ENCODE data around the gene ETV5. TPM values are rescaled to one million over a fixed set of nuclear protein-coding genes. Genes with fewer than 3 reads are reported as not detected.

ETV5 gene
- total RNA-seq, 4 donors from 2014 or later, result 19.0 to 31.6 (median 21.3) TPM

DNA sequence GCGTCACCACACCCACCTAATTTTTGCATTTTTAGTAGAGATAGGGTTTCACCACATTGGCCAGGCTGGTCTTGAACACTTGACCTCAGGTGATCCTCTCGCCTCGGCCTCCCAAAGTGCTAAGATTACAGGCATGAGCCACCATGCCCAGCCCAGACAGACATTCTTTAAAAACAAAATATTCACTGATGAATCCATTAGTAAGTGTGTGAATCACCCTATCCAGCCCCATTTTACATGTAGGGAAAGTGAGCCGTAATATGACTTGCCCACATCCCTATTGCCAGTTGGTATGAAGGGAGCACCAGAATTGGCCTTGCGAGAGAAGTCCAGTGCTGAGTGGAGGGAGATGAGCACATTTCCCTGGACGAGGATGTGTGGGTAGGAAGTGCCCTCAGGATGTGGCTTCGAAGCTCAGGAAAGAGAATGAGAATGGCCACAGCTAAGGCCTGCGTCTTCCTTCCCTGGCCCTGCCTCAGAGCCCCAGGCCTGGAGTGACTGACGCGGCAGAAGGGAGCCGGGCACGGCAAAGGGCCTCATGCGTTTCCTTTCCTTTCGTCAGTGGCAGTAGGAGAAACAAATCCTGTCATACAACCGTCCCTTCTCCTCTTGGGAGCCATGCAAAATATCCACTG is 28.3 kb upstream of the ETV5 start:
- Histone ChIP-seq H3K36me3 (no peaks in the 10 kb centered on the region), H3K9me3 (no peaks in the 10 kb centered on the region), H3K27ac (no peak overlapping the region), H3K4me1 (no peaks in the 10 kb centered on the region), H3K27me3 (no peaks in the 10 kb centered on the region), H3K4me3 (no peak overlapping the region)
- no peak for DNase-seq
- intact Hi-C loops (cut with DNase I; ENCODE audit: low total_unique reads), result no loop called here
- in situ Hi-C loops (cut with MboI; ENCODE audit: low sequenced_read_pairs in 4 of 4), result no loop called here
- TF ChIP-seq, protein P1, sequence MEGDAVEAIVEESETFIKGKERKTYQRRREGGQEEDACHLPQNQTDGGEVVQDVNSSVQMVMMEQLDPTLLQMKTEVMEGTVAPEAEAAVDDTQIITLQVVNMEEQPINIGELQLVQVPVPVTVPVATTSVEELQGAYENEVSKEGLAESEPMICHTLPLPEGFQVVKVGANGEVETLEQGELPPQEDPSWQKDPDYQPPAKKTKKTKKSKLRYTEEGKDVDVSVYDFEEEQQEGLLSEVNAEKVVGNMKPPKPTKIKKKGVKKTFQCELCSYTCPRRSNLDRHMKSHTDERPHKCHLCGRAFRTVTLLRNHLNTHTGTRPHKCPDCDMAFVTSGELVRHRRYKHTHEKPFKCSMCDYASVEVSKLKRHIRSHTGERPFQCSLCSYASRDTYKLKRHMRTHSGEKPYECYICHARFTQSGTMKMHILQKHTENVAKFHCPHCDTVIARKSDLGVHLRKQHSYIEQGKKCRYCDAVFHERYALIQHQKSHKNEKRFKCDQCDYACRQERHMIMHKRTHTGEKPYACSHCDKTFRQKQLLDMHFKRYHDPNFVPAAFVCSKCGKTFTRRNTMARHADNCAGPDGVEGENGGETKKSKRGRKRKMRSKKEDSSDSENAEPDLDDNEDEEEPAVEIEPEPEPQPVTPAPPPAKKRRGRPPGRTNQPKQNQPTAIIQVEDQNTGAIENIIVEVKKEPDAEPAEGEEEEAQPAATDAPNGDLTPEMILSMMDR (IDR thresholded peaks at IDR 0.05 in 4 of 5, conservative IDR thresholded peaks at IDR 0.05 in 1 of 5), result no peak
- TF ChIP-seq POLR2A (IDR thresholded peaks at IDR 0.05), result no peak
- ATAC-seq, result no peak

DNA sequence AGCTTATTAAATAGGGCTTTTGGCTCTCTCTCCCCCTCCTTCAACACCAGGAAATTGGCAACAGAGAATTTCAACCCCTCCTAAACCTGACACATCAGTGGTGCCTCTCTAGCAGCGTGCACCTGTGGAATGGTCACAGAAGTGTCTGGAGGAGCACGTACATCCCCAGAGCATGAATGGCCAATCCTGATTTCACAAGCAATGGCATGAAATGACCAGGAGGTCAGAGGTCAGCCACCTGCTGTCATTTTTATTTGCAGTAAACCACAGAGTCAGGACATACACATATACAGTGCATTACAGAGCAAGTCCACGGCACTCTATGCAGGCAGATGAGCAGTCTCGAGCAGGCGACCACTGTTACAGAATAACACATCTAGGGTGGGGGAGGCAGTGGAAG is 25.1 kb upstream of the ETV5 start:
- ATAC-seq, result no peak
- Histone ChIP-seq H3K4me1 (no peaks in the 10 kb centered on the region), H3K36me3 (no peaks in the 10 kb centered on the region), H3K27me3 (no peaks in the 10 kb centered on the region), H3K27ac (no peak overlapping the region), H3K9me3 (no peaks in the 10 kb centered on the region), H3K4me3 (no peak overlapping the region)
- DNase-seq, result no peak
- TF ChIP-seq, protein P1 (IDR thresholded peaks at IDR 0.05 in 4 of 5, conservative IDR thresholded peaks at IDR 0.05 in 1 of 5), result no peak
- TF ChIP-seq POLR2A (IDR thresholded peaks at IDR 0.05), result no peak
- in situ Hi-C loops (cut with MboI; ENCODE audit: low sequenced_read_pairs in 4 of 4) (no loop called here), intact Hi-C loops (cut with DNase I; ENCODE audit: low total_unique reads) (no loop called here)

DNA sequence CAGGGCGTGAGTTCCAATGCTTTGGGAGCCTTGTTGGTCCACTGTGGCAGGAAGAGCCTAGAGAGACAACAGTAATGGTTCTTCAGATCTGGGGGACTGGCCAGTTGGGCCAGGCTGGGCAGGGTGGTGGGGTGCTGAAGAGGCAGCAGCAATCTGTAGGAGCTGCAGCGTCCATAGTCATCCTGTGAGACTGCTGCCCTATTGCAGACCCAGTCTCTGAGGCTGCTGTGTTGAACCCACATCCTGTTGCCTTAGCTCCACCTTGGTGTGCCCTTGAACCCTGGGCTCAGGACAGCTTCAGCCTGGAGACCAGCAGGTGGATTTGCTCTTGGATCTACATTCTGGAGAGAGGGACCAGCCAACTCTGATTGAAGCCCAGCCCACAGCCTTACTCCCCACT is 23.6 kb upstream of the ETV5 start:
- Histone ChIP-seq H3K9me3 (no peaks in the 10 kb centered on the region), H3K4me1 (no peaks in the 10 kb centered on the region), H3K36me3 (no peaks in the 10 kb centered on the region), H3K27me3 (no peaks in the 10 kb centered on the region), H3K4me3 (no peak overlapping the region), H3K27ac (no peak overlapping the region)
- ATAC-seq, result no peak
- DNase-seq, result no peak
- TF ChIP-seq, protein P1 (IDR thresholded peaks at IDR 0.05 in 4 of 5, conservative IDR thresholded peaks at IDR 0.05 in 1 of 5), result no peak
- no peak for TF ChIP-seq POLR2A (IDR thresholded peaks at IDR 0.05)
- in situ Hi-C loops (cut with MboI; ENCODE audit: low sequenced_read_pairs in 4 of 4), result no loop called here
- intact Hi-C loops (cut with DNase I; ENCODE audit: low total_unique reads), result no loop called here

DNA sequence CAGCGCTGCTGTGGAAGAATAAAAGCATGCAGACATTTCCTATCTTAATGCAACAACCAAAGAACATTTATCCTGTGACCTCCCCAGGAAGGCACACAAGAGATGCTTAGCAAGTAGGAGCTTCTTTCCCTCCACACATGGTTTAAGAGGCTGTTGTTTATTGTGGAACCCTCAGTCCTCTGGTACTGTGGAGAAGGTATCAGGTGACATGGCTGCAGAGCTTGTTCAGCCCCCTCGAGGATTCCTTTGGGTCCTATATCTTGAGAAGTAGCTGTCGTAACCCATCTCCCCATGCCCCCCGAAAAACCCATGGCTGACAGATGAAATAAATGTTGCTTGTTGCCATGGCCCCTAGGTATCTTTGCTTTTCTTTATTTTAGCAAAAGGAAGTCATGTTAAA is 20.3 kb upstream of the ETV5 start:
- no peak overlapping the region for H3K4me3 ChIP-seq
- in situ Hi-C loops (cut with MboI; ENCODE audit: low sequenced_read_pairs in 4 of 4) (no loop called here), intact Hi-C loops (cut with DNase I; ENCODE audit: low total_unique reads) (no loop called here)
- DNase-seq, result no peak
- no peak for TF ChIP-seq POLR2A (IDR thresholded peaks at IDR 0.05)
- TF ChIP-seq, protein P1 (IDR thresholded peaks at IDR 0.05 in 4 of 5, conservative IDR thresholded peaks at IDR 0.05 in 1 of 5), result no peak
- H3K9me3 ChIP-seq, result no peaks in the 10 kb centered on the region
- no peak for ATAC-seq
- no peaks in the 10 kb centered on the region for H3K27me3 ChIP-seq
- H3K27ac ChIP-seq, result no peak overlapping the region
- no peaks in the 10 kb centered on the region for H3K4me1 ChIP-seq
- H3K36me3 ChIP-seq, result no peaks in the 10 kb centered on the region

DNA sequence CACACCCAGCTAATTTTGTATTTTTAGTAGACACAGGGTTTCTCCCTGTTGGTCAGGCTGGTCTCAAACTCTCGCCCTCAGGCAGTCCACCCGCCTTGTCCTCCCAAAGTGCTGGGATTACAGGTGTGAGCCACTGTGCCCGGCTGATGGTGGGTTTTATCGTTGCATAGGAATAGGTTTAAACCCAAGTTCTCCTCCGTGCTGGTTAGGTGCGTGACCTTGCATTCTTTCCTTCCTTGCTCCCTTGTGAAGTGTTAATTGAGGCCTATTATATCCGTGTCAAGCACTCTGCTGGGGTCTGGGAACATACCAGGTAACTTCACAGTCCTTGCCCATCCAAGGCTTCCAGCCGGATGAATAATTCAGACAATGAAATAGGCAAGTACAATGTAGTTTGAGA is 19.3 kb upstream of the ETV5 start:
- ATAC-seq (no peak), DNase-seq (no peak)
- Histone ChIP-seq H3K27ac (no peak overlapping the region), H3K27me3 (no peaks in the 10 kb centered on the region), H3K36me3 (no peaks in the 10 kb centered on the region), H3K4me3 (no peak overlapping the region), H3K4me1 (no peaks in the 10 kb centered on the region), H3K9me3 (no peaks in the 10 kb centered on the region)
- TF ChIP-seq, protein P1 (IDR thresholded peaks at IDR 0.05 in 4 of 5, conservative IDR thresholded peaks at IDR 0.05 in 1 of 5), result no peak
- no peak for TF ChIP-seq POLR2A (IDR thresholded peaks at IDR 0.05)
- in situ Hi-C loops (cut with MboI; ENCODE audit: low sequenced_read_pairs in 4 of 4) (no loop called here), intact Hi-C loops (cut with DNase I; ENCODE audit: low total_unique reads) (no loop called here)
